Gastroesophageal sphincter (tissue), 4 donors: ENCODE results near the gene MRE11. TPM values are rescaled to one million over a fixed set of nuclear protein-coding genes. Genes with fewer than 3 reads are reported as not detected.

ENCODE experiments used
- ATAC-seq: fragments of 150-250 bp; one replicate; pipeline ENCODE4 v1.9.1; 2016; ENCODE audit warnings: mild to moderate bottlenecking, moderate library complexity
- H3K27ac ChIP-seq, 4 donors: fragments of 200-600 bp; sonication (generic) in 3 of 4; 1 replicate in 3 of 4; 2 replicates in 1 of 4; pipeline ENCODE4 v1.5.1; 2016 to 2019
- H3K27me3 ChIP-seq: fragments of 200-600 bp; sonication (generic); one replicate; pipeline ENCODE4 v1.5.1; 2019
- H3K36me3 ChIP-seq, 2 donors: fragments of 200-600 bp; sonication (generic); one replicate each; pipeline ENCODE4 v1.5.1; 2019; ENCODE audit warnings: control low read depth in 1 of 2
- H3K4me1 ChIP-seq, 3 donors: fragments of 200-600 bp; sonication (generic); 1 replicate in 2 of 3; 2 replicates in 1 of 3; pipeline ENCODE4 v1.5.1; 2016 to 2019; ENCODE audit warnings: control low read depth in 2 of 3
- H3K4me3 ChIP-seq, 2 donors: fragments of 200-600 bp; sonication (generic); one replicate each; pipeline ENCODE4 v1.5.1; 2019; ENCODE audit warnings: mild to moderate bottlenecking in 1 of 2, moderate library complexity in 1 of 2
- H3K9me3 ChIP-seq, 3 donors: fragments of 200-600 bp; sonication (generic); one replicate each; pipeline ENCODE4 v1.5.1; 2017 to 2019; ENCODE audit warnings: control low read depth in 2 of 3
- CTCF ChIP-seq, 4 experiments: fragments of 200-600 bp in 2 of 4; fragments of 450-650 bp in 2 of 4; sonication (generic) in 1 of 4; IDR thresholded peaks; one replicate each; pipeline ENCODE4 v1.5.1; 2017 to 2019; ENCODE audit warnings: antibody characterized with exemption in 4 of 4, mild to moderate bottlenecking in 2 of 4, moderate library complexity in 2 of 4
- EP300 ChIP-seq: sonication (generic); formaldehyde crosslinking; IDR thresholded peaks from one replicate; pipeline ENCODE4 v1.6.1; 2017; ENCODE audit warnings: antibody characterized with exemption, mild to moderate bottlenecking
- POLR2A ChIP-seq, 2 donors: fragments of 450-650 bp; IDR thresholded peaks; one replicate each; pipeline ENCODE4 v1.6.1; 2017; ENCODE audit warnings: antibody characterized with exemption in 2 of 2, mild to moderate bottlenecking in 2 of 2, moderate library complexity in 1 of 2
- POLR2AphosphoS5 ChIP-seq: sonication (generic); formaldehyde crosslinking; IDR thresholded peaks from one replicate; pipeline ENCODE4 v1.6.1; 2017; ENCODE audit warnings: antibody characterized with exemption
- WGBS, 2 donors: methylation state at CpG; one replicate each; pipeline ENCODE4 v1.1.5; 2018; ENCODE audit warnings: low coverage in 1 of 2; 5-methylcytosine and 5-hydroxymethylcytosine counted together
- total RNA-seq, 4 donors: library from RNA; depleted of rRNA; stranded (reverse); fragments of >200 nt; gene quantifications; one replicate each; pipeline ENCODE4 v1.1.0, GENCODE V29; 2016

The MRE11 gene
- total RNA-seq, 4 donors from 2014 or later, result 13.8 to 15.9 (median 14.5) TPM

GRCh38 chr11:94424011-94424410 is 69.6 kb downstream of the MRE11 start:
- Histone ChIP-seq H3K27me3 (no peaks in the 10 kb centered on the region), H3K4me1 (no peaks in the 10 kb centered on the region), H3K9me3 (peaks cover 0 to 9% (median 0%) of the 10 kb centered on the region in 3 donors), H3K36me3 (peaks cover 0 to 57% of the 10 kb centered on the region in 2 donors), H3K4me3 (no peak overlapping the region), H3K27ac (no peak overlapping the region)
- TF ChIP-seq EP300, result no peak
- 97% methylated on average over 2 of the region's 2 CpGs; no CpG with 5 or more reads in 1 of the 2 donors for WGBS, 2 donors
- no peak for ATAC-seq

DNA sequence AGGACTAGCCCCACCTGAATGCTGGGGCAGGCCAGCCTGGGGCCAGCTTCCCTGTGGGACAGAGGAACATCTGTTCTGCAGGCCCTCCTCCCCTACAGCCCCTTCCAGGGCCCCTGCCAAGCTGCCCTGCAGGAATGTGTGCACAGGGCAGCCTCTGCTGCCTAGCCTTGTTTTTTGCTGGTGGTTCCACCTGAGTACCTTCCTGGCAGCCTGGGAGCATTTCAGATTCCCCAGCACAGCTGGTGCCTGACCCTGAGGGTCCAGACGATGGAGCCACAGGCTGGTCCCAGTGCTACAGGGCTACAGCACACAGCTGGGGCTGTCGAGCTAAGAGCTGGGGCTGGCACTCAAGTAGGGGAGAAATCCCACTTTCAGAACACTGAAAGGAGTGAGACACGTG is 70.1 kb downstream of the MRE11 start:
- no peaks in the 10 kb centered on the region for H3K4me1 ChIP-seq
- 100% methylated on average over 1 of the region's 3 CpGs; no CpG with 5 or more reads in 1 of the 2 donors for WGBS, 2 donors
- peaks cover 0 to 57% of the 10 kb centered on the region in 2 donors for H3K36me3 ChIP-seq
- H3K27ac ChIP-seq, result no peak overlapping the region
- ATAC-seq, result no peak
- TF ChIP-seq POLR2AphosphoS5 (no peak), EP300 (no peak), POLR2A (IDR thresholded peaks at IDR 0.05) (no peak), CTCF (IDR thresholded peaks at IDR 0.05) (no peak)
- H3K4me3 ChIP-seq, result no peak overlapping the region
- H3K27me3 ChIP-seq, result no peaks in the 10 kb centered on the region
- H3K9me3 ChIP-seq, result peaks cover 0 to 7% (median 0%) of the 10 kb centered on the region in 3 donors

DNA sequence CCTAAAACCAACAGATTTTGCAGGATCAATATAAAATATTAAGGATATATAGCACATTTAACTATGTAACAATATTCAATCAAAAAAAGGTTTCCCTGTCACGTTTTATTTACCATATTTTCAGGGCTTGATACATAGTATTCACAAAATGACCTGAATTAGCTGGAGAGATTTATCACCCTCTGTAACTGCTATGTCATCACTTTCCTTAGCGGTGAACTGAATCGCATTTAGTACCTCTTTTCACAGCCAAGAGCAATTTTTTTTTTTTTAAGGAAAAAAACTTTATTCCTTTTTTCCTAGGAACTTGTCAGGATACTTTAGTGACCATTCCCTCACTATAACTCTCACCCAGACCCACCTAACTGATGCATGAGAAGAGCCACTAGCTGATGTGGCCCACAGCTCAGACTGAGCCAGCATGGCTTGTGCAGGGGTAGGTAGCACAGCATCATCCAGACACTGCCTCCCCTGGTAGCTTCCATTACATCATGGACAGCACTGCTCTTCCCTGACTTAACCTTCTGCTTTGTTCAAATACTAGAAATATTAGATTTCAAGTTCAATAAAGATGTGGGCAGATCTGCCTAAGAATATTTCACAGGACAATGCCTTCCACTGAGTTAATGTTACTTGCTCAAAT is 75.4 kb downstream of the MRE11 start:
- ATAC-seq, result no peak
- Histone ChIP-seq H3K4me1 (no peaks in the 10 kb centered on the region), H3K27ac (no peak overlapping the region), H3K27me3 (no peaks in the 10 kb centered on the region), H3K4me3 (no peak overlapping the region), H3K36me3 (peaks cover 0 to 28% of the 10 kb centered on the region in 2 donors), H3K9me3 (no peaks in the 10 kb centered on the region)
- 62 to 66% methylated on average over 3 of the region's 3 CpGs for WGBS, 2 donors
- TF ChIP-seq POLR2AphosphoS5 (no peak), POLR2A (IDR thresholded peaks at IDR 0.05) (no peak), EP300 (no peak), CTCF (IDR thresholded peaks at IDR 0.05) (no peak)

DNA sequence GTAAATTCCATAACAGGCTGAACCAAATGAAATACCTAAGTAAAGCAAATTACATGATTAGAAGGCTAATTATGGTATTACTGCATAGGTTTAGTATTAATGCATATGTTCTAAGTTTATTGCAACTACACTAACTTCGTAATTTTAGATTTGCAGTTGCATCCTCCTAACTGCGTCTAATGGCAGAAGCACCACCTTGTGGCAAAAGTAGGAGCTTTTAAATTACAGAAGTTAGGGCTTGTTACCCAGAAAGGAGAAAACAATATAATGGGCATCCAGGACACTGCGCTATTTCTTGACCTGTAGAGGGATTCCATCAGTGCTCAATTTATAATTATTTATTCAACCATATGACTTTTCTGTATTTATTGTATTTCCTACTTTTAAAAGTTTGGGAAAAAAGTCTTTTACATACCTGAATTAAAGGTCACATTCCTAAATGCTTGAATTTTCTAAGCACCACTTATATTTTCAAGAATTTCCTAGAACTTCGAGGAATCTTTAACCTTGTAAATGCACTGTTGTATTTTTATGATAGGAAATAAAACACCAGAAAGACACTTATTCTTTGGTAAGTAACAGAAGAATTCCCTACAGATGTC is 76.2 kb downstream of the MRE11 start:
- H3K36me3 ChIP-seq, result peaks cover 0 to 26% of the 10 kb centered on the region in 2 donors
- H3K9me3 ChIP-seq, result no peaks in the 10 kb centered on the region
- H3K4me1 ChIP-seq, result no peaks in the 10 kb centered on the region
- no peak overlapping the region for H3K27ac ChIP-seq
- no peaks in the 10 kb centered on the region for H3K27me3 ChIP-seq
- WGBS, 2 donors, result 32 to 33% methylated on average over 4 of the region's 4 CpGs
- TF ChIP-seq EP300 (no peak), POLR2AphosphoS5 (no peak), POLR2A (IDR thresholded peaks at IDR 0.05) (no peak), CTCF (IDR thresholded peaks at IDR 0.05) (peak; percentile 34 to 61 (median 52))
- ATAC-seq, result no peak
- H3K4me3 ChIP-seq, result no peak overlapping the region

DNA sequence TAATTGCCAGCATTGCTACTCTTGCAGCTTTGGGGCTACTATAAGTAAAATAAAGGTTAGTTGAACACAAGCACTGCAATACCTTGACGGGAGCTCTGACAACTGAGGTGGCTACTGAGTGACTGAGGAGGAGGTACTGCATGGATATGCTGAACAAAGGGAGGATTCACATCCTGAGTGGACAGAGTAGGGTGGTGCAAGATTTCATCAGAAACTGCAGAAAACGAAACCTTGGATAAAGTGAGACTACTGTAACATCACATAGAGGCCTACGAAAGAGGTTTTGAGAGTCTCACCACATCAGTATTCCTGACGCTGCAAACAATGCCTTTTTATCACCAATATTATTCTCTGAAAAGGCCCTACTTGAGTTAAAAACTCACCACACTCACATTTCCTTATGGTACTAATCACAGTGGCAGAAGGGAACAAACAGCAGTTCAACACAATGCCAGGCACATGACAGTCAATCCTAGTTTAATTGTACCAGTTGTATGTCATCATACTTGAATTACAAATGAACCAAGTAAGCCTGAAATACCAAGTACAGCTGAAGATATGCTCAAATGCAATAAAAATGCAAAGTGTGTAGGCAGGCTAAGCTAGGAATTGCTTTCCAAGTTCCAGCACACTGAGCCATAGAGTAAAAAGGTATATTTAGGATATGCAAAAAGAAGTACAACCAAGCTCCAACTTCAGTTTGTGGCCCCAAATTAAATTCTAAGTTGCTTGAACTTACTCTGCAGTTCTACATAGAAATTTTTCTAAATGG is 88.4 kb downstream of the MRE11 start:
- Histone ChIP-seq H3K9me3 (no peaks in the 10 kb centered on the region), H3K4me3 (no peak overlapping the region), H3K27ac (no peak overlapping the region), H3K4me1 (peaks cover 0 to 14% (median 0%) of the 10 kb centered on the region in 3 donors), H3K36me3 (no peaks in the 10 kb centered on the region), H3K27me3 (peaks cover 38% of the 10 kb centered on the region)
- TF ChIP-seq POLR2A (IDR thresholded peaks at IDR 0.05) (no peak), EP300 (no peak), CTCF (IDR thresholded peaks at IDR 0.05) (no peak), POLR2AphosphoS5 (no peak)
- WGBS, 2 donors, result 87 to 94% methylated on average over 4 of the region's 4 CpGs
- no peak for ATAC-seq
